HL-60 (cell line): Measurements from ENCODE around the gene BABAM1.

Source experiments
- DNase-seq, 2 experiments: peaks; one replicate each; pipeline ENCODE4 v3.0.0-alpha.2; 2010 to 2020; ENCODE audit warnings: low read depth in 1 of 2, low spot score in 1 of 2
- H3K27ac ChIP-seq: fragments of 250-450 bp; sonication (Bioruptor Pico); replicated peaks from 2 replicates; pipeline ENCODE4 v1.5.1; 2020; ENCODE audit warnings: mild to moderate bottlenecking, moderate library complexity
- H3K27me3 ChIP-seq: fragments of 250-450 bp; sonication (Bioruptor Pico); 2 replicates; pipeline ENCODE4 v1.5.1; 2021; ENCODE audit warnings: mild to moderate bottlenecking, moderate library complexity; ENCODE audit not compliant: insufficient read depth, poor library complexity, severe bottlenecking
- H3K4me3 ChIP-seq: replicated peaks from 2 replicates; pipeline ENCODE4 v1.5.1; 2011; ENCODE audit warnings: mild to moderate bottlenecking, control low read depth, low read length; ENCODE audit not compliant: insufficient read depth
- CTCF ChIP-seq: IDR thresholded peaks from one replicate; pipeline ENCODE4 v1.5.1; 2011; ENCODE audit warnings: low read length, control low read depth, inconsistent platforms; ENCODE audit not compliant: insufficient read depth
- GABPA ChIP-seq: IDR thresholded peaks from 2 replicates; pipeline ENCODE4 v1.6.1; 2012; ENCODE audit warnings: low read depth
- POLR2AphosphoS5 ChIP-seq: IDR thresholded peaks from 2 replicates; pipeline ENCODE4 v1.6.1; 2012; ENCODE audit warnings: low read depth
- SPI1 ChIP-seq: IDR thresholded peaks from 2 replicates; pipeline ENCODE4 v1.6.1; 2012; ENCODE audit warnings: low read depth, mild to moderate bottlenecking, borderline replicate concordance
- TF ChIP-seq, protein P1 (sequence below): IDR thresholded peaks from 2 replicates; pipeline ENCODE4 v1.6.1; 2012; ENCODE audit warnings: low read depth; ENCODE audit not compliant: insufficient replicate concordance

BABAM1 gene

GRCh38 chr19:17296273-17296672, 29.0 kb downstream of the BABAM1 start:
- H3K4me3 ChIP-seq = no peak overlapping the region
- TF ChIP-seq POLR2AphosphoS5 (no peak), GABPA (no peak), SPI1 (no peak), CTCF (no peak)
- TF ChIP-seq, protein P1, sequence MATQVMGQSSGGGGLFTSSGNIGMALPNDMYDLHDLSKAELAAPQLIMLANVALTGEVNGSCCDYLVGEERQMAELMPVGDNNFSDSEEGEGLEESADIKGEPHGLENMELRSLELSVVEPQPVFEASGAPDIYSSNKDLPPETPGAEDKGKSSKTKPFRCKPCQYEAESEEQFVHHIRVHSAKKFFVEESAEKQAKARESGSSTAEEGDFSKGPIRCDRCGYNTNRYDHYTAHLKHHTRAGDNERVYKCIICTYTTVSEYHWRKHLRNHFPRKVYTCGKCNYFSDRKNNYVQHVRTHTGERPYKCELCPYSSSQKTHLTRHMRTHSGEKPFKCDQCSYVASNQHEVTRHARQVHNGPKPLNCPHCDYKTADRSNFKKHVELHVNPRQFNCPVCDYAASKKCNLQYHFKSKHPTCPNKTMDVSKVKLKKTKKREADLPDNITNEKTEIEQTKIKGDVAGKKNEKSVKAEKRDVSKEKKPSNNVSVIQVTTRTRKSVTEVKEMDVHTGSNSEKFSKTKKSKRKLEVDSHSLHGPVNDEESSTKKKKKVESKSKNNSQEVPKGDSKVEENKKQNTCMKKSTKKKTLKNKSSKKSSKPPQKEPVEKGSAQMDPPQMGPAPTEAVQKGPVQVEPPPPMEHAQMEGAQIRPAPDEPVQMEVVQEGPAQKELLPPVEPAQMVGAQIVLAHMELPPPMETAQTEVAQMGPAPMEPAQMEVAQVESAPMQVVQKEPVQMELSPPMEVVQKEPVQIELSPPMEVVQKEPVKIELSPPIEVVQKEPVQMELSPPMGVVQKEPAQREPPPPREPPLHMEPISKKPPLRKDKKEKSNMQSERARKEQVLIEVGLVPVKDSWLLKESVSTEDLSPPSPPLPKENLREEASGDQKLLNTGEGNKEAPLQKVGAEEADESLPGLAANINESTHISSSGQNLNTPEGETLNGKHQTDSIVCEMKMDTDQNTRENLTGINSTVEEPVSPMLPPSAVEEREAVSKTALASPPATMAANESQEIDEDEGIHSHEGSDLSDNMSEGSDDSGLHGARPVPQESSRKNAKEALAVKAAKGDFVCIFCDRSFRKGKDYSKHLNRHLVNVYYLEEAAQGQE = no peak
- no peaks in the 10 kb centered on the region for H3K27me3 ChIP-seq
- H3K27ac ChIP-seq = no peak overlapping the region
- DNase-seq = no peak

- Histone ChIP-seq H3K27me3 (no peaks in the 10 kb centered on the region), H3K4me3 (no peak overlapping the region), H3K27ac (no peak overlapping the region)
- no peak for DNase-seq
- TF ChIP-seq SPI1 (no peak), CTCF (no peak), GABPA (no peak), POLR2AphosphoS5 (no peak)
- TF ChIP-seq, protein P1 = no peak
These were observed 29.7 kb downstream of the BABAM1 start for GRCh38 chr19:17296976-17297375.

GRCh38 chr19:17300992-17301619, 33.9 kb downstream of the BABAM1 start:
- DNase-seq = no peak
- no peak overlapping the region for H3K27ac ChIP-seq
- H3K27me3 ChIP-seq = no peaks in the 10 kb centered on the region
- TF ChIP-seq GABPA = no peak
- no peak overlapping the region for H3K4me3 ChIP-seq

- peak in 1 of 2 experiments; percentile 68 for DNase-seq
- Histone ChIP-seq H3K27me3 (no peaks in the 10 kb centered on the region), H3K27ac (peak overlapping the region; percentile 48; the same call in 1 of the 2 replicates), H3K4me3 (peak overlapping the region; percentile 56)
- no peak; the same call in 1 of the 2 replicates for TF ChIP-seq SPI1
- TF ChIP-seq, protein P1 = no peak
- no peak for TF ChIP-seq GABPA
- no peak for TF ChIP-seq CTCF
- TF ChIP-seq POLR2AphosphoS5 = no peak
These were observed 35.3 kb downstream of the BABAM1 start for GRCh38 chr19:17302391-17303166.
